ENCODE data around the gene LRP8. TPM values are rescaled to one million over a fixed set of nuclear protein-coding genes. Genes with fewer than 3 reads are reported as not detected.

The LRP8 gene
- total and polyA plus RNA-seq, 2 donors (not counting 3 experiments of a cell fraction or from before 2014, with no cell fraction given): 40.9 to 62.2 TPM

GRCh38 chr1:53362851-53363642 lies 35.2 kb upstream of the LRP8 start:
- dilution Hi-C loops (cut with MboI; ENCODE audit: extremely low pct_ligation_motif_present, low sequenced_read_pairs): no loop called here
- FAIRE-seq: no peak
- H3K9ac ChIP-seq (replicated peaks; ENCODE audit: extremely low read depth, insufficient read depth, low read length): no peak overlapping the region

More at GRCh38 chr1:53362851-53363642, 35.2 kb upstream of the LRP8 start:
- no peaks in the 10 kb centered on the region for H3K9me1 ChIP-seq (replicated peaks; ENCODE audit: control insufficient read depth, extremely low read depth, insufficient read depth, low read length)
- H3K27ac ChIP-seq (ENCODE audit: insufficient read depth, low read depth, low read length): no peak overlapping the region
- no peak overlapping the region for H2AFZ ChIP-seq (ENCODE audit: low read depth, low read length)
- no TSS peak for BruUV-seq (replicated peaks)
- no peak overlapping the region for H3K4me2 ChIP-seq (ENCODE audit: insufficient read depth, low read length)
- no peaks in the 10 kb centered on the region for H3K4me1 ChIP-seq (ENCODE audit: control insufficient read depth, extremely low read depth, insufficient read depth, low read length)
- no peaks in the 10 kb centered on the region for H3K9me3 ChIP-seq (replicated peaks; ENCODE audit: control insufficient read depth, insufficient read depth, low read length)
- peaks cover 0 to 10% of the 10 kb centered on the region in 2 experiments for H3K27me3 ChIP-seq (ENCODE audit: control insufficient read depth in 2 of 2, insufficient read depth in 2 of 2, low read length in 2 of 2)
- H4K20me1 ChIP-seq (replicated peaks; ENCODE audit: control insufficient read depth, extremely low read depth, insufficient read depth, low read length): no peaks in the 10 kb centered on the region
- intact Hi-C loops (cut with micrococcal nuclease): no loop called here
- TF ChIP-seq MYC (IDR thresholded peaks at IDR 0.05; ENCODE audit: low read depth, low read length): no peak
- TF ChIP-seq JUN (IDR thresholded peaks at IDR 0.05; ENCODE audit: borderline replicate concordance, insufficient read depth, insufficient read length, low read depth): no peak
- no peak for TF ChIP-seq POLR2A (IDR thresholded peaks at IDR 0.05; ENCODE audit: low read depth, low read length)
- no peak for TF ChIP-seq EZH2 (IDR thresholded peaks at IDR 0.05; ENCODE audit: borderline replicate concordance, low read depth, low read length, severe bottlenecking)
- no peak for TF ChIP-seq MAX (IDR thresholded peaks at IDR 0.05; ENCODE audit: insufficient read depth, insufficient read length)
- TF ChIP-seq GATA2 (IDR thresholded peaks at IDR 0.05; ENCODE audit: insufficient read depth, insufficient read length, low read depth, low read length): no peak
- TF ChIP-seq POLR2AphosphoS5 (IDR thresholded peaks at IDR 0.05; ENCODE audit: insufficient read depth, low read depth, low read length): no peak
- TF ChIP-seq FOS (IDR thresholded peaks at IDR 0.05; ENCODE audit: borderline replicate concordance, insufficient read depth, low read length): no peak
- no peak for TF ChIP-seq CTCF (IDR thresholded peaks at IDR 0.05; ENCODE audit: extremely low read depth in 1 of 2, insufficient read depth in 1 of 2, low read depth in 1 of 2, low read length in 2 of 2)
- H3K36me3 ChIP-seq (ENCODE audit: control insufficient read depth in 2 of 2, extremely low read depth in 1 of 2, insufficient read depth in 2 of 2, low read length in 2 of 2): no peaks in the 10 kb centered on the region
- CTCF ChIA-PET: no interaction called here
- POLR2A ChIA-PET: no interaction called here
- no peaks in the 10 kb centered on the region for H3K79me2 ChIP-seq (ENCODE audit: control insufficient read depth, insufficient read depth, low read length)
- no peak overlapping the region for H3K4me3 ChIP-seq (replicated peaks in 1 of 3; ENCODE audit: insufficient read depth in 1 of 3, low read depth in 1 of 3, low read length in 3 of 3)
- no peak for DNase-seq (ENCODE audit: low read depth, low spot score)
